BJ (cell line): ENCODE results near the gene CDADC1. TPM values are rescaled to one million over a fixed set of nuclear protein-coding genes. Genes with fewer than 3 reads are reported as not detected.

Source experiments
- CTCF ChIA-PET: fragments of 350-600 bp; formaldehyde crosslinking; extraction: SDS; loops from one replicate; lab custom pipeline; 2021; ENCODE audit warnings: antibody characterized with exemption, inconsistent platforms; lab: Yijun Ruan, JAX
- POLR2A ChIA-PET: fragments of 300-600 bp; sonication (Branson Sonifier 250); formaldehyde crosslinking; extraction: SDS; loops from one replicate; lab custom pipeline; 2021; ENCODE audit warnings: antibody characterized with exemption; lab: Charles Lee
- DNase-seq: peaks from one replicate; pipeline ENCODE4 v3.0.0-alpha.2; 2011; ENCODE audit warnings: low read depth
- H3K27me3 ChIP-seq: 2 replicates; pipeline ENCODE4 v1.6.0; 2011; ENCODE audit warnings: low read length; ENCODE audit not compliant: control insufficient read depth, insufficient read depth
- H3K36me3 ChIP-seq: 2 replicates; pipeline ENCODE4 v1.5.1; 2011; ENCODE audit warnings: low read length; ENCODE audit not compliant: control insufficient read depth, insufficient read depth
- H3K4me3 ChIP-seq: 2 replicates; pipeline ENCODE4 v1.5.1; 2011; ENCODE audit warnings: low read depth, mild to moderate bottlenecking, control low read depth, low read length
- CTCF ChIP-seq: IDR thresholded peaks from 2 replicates; pipeline ENCODE4 v1.5.1; 2011; ENCODE audit warnings: low read depth, mild to moderate bottlenecking, control low read depth, inconsistent platforms, low read length, moderate library complexity; ENCODE audit not compliant: insufficient read depth
- polyA minus RNA-seq: library from RNA; depleted of rRNA, polyadenylated mRNA; stranded (reverse); fragments of >200 nt; gene quantifications from 2 replicates; pipeline ENCODE4 v1.2.3, GENCODE V29; 2011; rRNA and poly(A)+ RNA removed
- polyA plus RNA-seq: library from polyadenylated mRNA; depleted of rRNA; stranded (reverse); fragments of >200 nt; gene quantifications from 2 replicates; pipeline ENCODE4 v1.2.3, GENCODE V29; 2011; rRNA removed

The CDADC1 gene
- polyA plus RNA-seq, result 2.2 and 3.2 TPM in 2 replicates
- polyA minus RNA-seq, result 1.4 and 2.5 TPM in 2 replicates

GRCh38 chr13:49247643-49248621 lies at the start of gene CDADC1:
Gene CDADC1, plus strand, starts transcription at chr13:49247925. Its CDS starts 113 bp downstream, at chr13:49248038.
- POLR2A ChIA-PET, result no interaction called here
- DNase-seq, result peak; percentile 64
- Histone ChIP-seq H3K4me3 (peak within 1 kb of the TSS; percentile 98), H3K36me3 (no peaks in the 10 kb centered on the region), H3K27me3 (no peaks in the 10 kb centered on the region)
- no peak for TF ChIP-seq CTCF
- CTCF ChIA-PET, result interaction anchor here (0.8 to 2.2 kb wide), 9 partner anchors 8 to 190 kb away, joined by 3 to 9 read pairs (median 3); no protein-coding TSS in a partner anchor

GRCh38 chr13:49206641-49207040 lies 41.1 kb upstream of the CDADC1 start:
- Histone ChIP-seq H3K27me3 (no peaks in the 10 kb centered on the region), H3K4me3 (no peak overlapping the region), H3K36me3 (peaks cover 6% of the 10 kb centered on the region)
- CTCF ChIA-PET, result interaction anchor here (0.8 kb wide), 1 partner anchor 9 kb away, joined by 3 read pairs; no protein-coding TSS in a partner anchor
- TF ChIP-seq CTCF, result no peak
- no peak for DNase-seq
- POLR2A ChIA-PET, result no interaction called here

- ChIA-PET POLR2A (no interaction called here), CTCF (no interaction called here)
- no peak overlapping the region for H3K4me3 ChIP-seq
- H3K27me3 ChIP-seq, result no peaks in the 10 kb centered on the region
- no peak for TF ChIP-seq CTCF
- DNase-seq, result no peak
- H3K36me3 ChIP-seq, result 0 out of 2 replicates have a peak, but pooled peaks cover 4% of the 10 kb centered on the region
Measured at GRCh38 chr13:49208619-49209018, 39.1 kb upstream of the CDADC1 start.

- TF ChIP-seq CTCF, result no peak
- H3K36me3 ChIP-seq, result 0 out of 2 replicates have a peak, but pooled peaks cover 3% of the 10 kb centered on the region
Measured at GRCh38 chr13:49210114-49210513, 37.6 kb upstream of the CDADC1 start.

GRCh38 chr13:49210669-49211068 lies 37.1 kb upstream of the CDADC1 start:
- no peak for DNase-seq
- CTCF ChIA-PET, result interaction anchor here (0.8 kb wide), 1 partner anchor 9 kb away, joined by 3 read pairs; no protein-coding TSS in a partner anchor
- no peak for TF ChIP-seq CTCF
- POLR2A ChIA-PET, result no interaction called here
- Histone ChIP-seq H3K4me3 (no peak overlapping the region), H3K36me3 (0 out of 2 replicates have a peak, but pooled peaks cover 3% of the 10 kb centered on the region), H3K27me3 (no peaks in the 10 kb centered on the region)

More at GRCh38 chr13:49210114-49210513, 37.6 kb upstream of the CDADC1 start:
- ChIA-PET POLR2A (interaction anchor here (0.6 kb wide), 1 partner anchor 79 kb away, joined by 3 read pairs; no protein-coding TSS in a partner anchor), CTCF (interaction anchor here (0.8 kb wide), 1 partner anchor 8 kb away, joined by 3 read pairs; no protein-coding TSS in a partner anchor)
- no peak for DNase-seq
- Histone ChIP-seq H3K4me3 (no peak overlapping the region), H3K27me3 (no peaks in the 10 kb centered on the region)
